Measurements from ENCODE around the gene DGCR6. TPM values are rescaled to one million over a fixed set of nuclear protein-coding genes. Genes with fewer than 3 reads are reported as not detected.
"Not testable (repeated sequence)": the region's sequence is repeated elsewhere in the genome, so short reads cannot be mapped to it uniquely, and the experiment has no call there.

Gene DGCR6
- total RNA-seq (1 to 10 TPM; 1.2 to 6.6 (median 1.7) TPM), polyA plus RNA-seq (1 to 10 TPM in 1 of 3 donors, under 1 TPM in 2; 0.60 to 1.6 (median 0.73) TPM)

GRCh38 chr22:18905540-18906409 is at the start of gene DGCR6:
Gene DGCR6 (plus strand): TSS chr22:18906320. CDS start chr22:18906375, 55 bp downstream.
- intact Hi-C loops (cut with DNase I): no loop called here
- no peak for DNase-seq
- Histone ChIP-seq H3K27me3 (no peaks in the 10 kb centered on the region), H3K27ac (no peak within 1 kb of the TSS), H3K36me3 (no peaks in the 10 kb centered on the region), H3K9me3 (no peaks in the 10 kb centered on the region), H3K4me3 (no peak within 1 kb of the TSS), H3K4me1 (no peaks in the 10 kb centered on the region)
- TF ChIP-seq POLR2AphosphoS5 (IDR thresholded peaks at IDR 0.05): no peak
- TF ChIP-seq CTCF (IDR thresholded peaks at IDR 0.05): no peak
- TF ChIP-seq POLR2A (IDR thresholded peaks at IDR 0.05): no peak
- TF ChIP-seq EP300 (IDR thresholded peaks at IDR 0.05): no peak
- WGBS, 2 donors: 4 to 6% methylated on average over 7 to 10 of the region's 77 CpGs

- whole genome bisulfite sequencing, 2 donors: 14 to 18% methylated on average over 3 of the region's 7 CpGs
- H3K9me3 ChIP-seq; DNase-seq; intact Hi-C loops (cut with DNase I); H3K4me3 ChIP-seq; H3K27me3 ChIP-seq; H3K27ac ChIP-seq; H3K4me1 ChIP-seq; H3K36me3 ChIP-seq: not testable (repeated sequence)
These were observed 46.8 kb upstream of the DGCR6 start for GRCh38 chr22:18859314-18859713.

GRCh38 chr22:18881260-18881659 is 24.9 kb upstream of the DGCR6 start:
- H3K36me3 ChIP-seq; H3K27me3 ChIP-seq; H3K4me1 ChIP-seq; H3K27ac ChIP-seq; H3K4me3 ChIP-seq; intact Hi-C loops (cut with DNase I); H3K9me3 ChIP-seq: not testable (repeated sequence)
- WGBS, 2 donors: 17 to 23% methylated on average over 3 of the region's 3 CpGs
- DNase-seq: peak; percentile 61

GRCh38 chr22:18884465-18884864 is 21.7 kb upstream of the DGCR6 start:
- H3K9me3 ChIP-seq; intact Hi-C loops (cut with DNase I); H3K4me3 ChIP-seq; H3K36me3 ChIP-seq; H3K4me1 ChIP-seq; H3K27me3 ChIP-seq; DNase-seq; H3K27ac ChIP-seq: not testable (repeated sequence)
- 84 to 89% methylated on average over 4 of the region's 4 CpGs for WGBS, 2 donors

- Histone ChIP-seq H3K36me3 (no peaks in the 10 kb centered on the region), H3K4me3 (no peak overlapping the region), H3K27me3 (no peaks in the 10 kb centered on the region), H3K4me1 (no peaks in the 10 kb centered on the region), H3K27ac (no peak overlapping the region), H3K9me3 (no peaks in the 10 kb centered on the region)
- TF ChIP-seq EP300 (IDR thresholded peaks at IDR 0.05) (no peak), POLR2A (IDR thresholded peaks at IDR 0.05) (no peak), POLR2AphosphoS5 (IDR thresholded peaks at IDR 0.05) (no peak), CTCF (IDR thresholded peaks at IDR 0.05) (no peak)
- WGBS, 2 donors: 67 to 82% methylated on average over 1 to 2 of the region's 8 CpGs
- DNase-seq: no peak
- intact Hi-C loops (cut with DNase I): no loop called here
These were observed 18.0 kb upstream of the DGCR6 start for GRCh38 chr22:18888115-18888514.

- H3K27ac ChIP-seq; intact Hi-C loops (cut with DNase I); H3K36me3 ChIP-seq; H3K27me3 ChIP-seq; H3K4me1 ChIP-seq; H3K4me3 ChIP-seq; H3K9me3 ChIP-seq; DNase-seq: not testable (repeated sequence)
- no CpG with 5 or more reads among the region's 5 CpGs for WGBS, 2 donors
These were observed 15.5 kb upstream of the DGCR6 start for GRCh38 chr22:18890510-18891192.

GRCh38 chr22:18893775-18894174 is 12.3 kb upstream of the DGCR6 start:
- no CpG with 5 or more reads among the region's 4 CpGs for WGBS, 2 donors
- DNase-seq; H3K27me3 ChIP-seq; H3K4me1 ChIP-seq; H3K9me3 ChIP-seq; H3K36me3 ChIP-seq; H3K27ac ChIP-seq; intact Hi-C loops (cut with DNase I); H3K4me3 ChIP-seq: not testable (repeated sequence)

GRCh38 chr22:18896037-18896657 is 10.0 kb upstream of the DGCR6 start:
- intact Hi-C loops (cut with DNase I); H3K4me1 ChIP-seq; H3K27me3 ChIP-seq; H3K4me3 ChIP-seq; H3K27ac ChIP-seq; H3K36me3 ChIP-seq; H3K9me3 ChIP-seq: not testable (repeated sequence)
- WGBS, 2 donors: 84 to 86% methylated on average over 6 of the region's 7 CpGs
- DNase-seq: peak; percentile 65

- H3K27ac ChIP-seq; DNase-seq; H3K36me3 ChIP-seq; H3K9me3 ChIP-seq; H3K4me1 ChIP-seq; H3K27me3 ChIP-seq; H3K4me3 ChIP-seq; intact Hi-C loops (cut with DNase I): not testable (repeated sequence)
- no CpG with 5 or more reads among the region's 36 CpGs for WGBS, 2 donors
These were observed 258 bp downstream of the DGCR6 start for GRCh38 chr22:18906410-18906745.
